NB4 (cell line): Measurements from ENCODE around the gene GALC.

ENCODE experiments used
- CTCF ChIP-seq: IDR thresholded peaks from one replicate; pipeline ENCODE4 v1.5.1; 2012; ENCODE audit warnings: low read depth, low read length
- MAX ChIP-seq: IDR thresholded peaks from 2 replicates; pipeline ENCODE4 v1.6.1; 2011; ENCODE audit warnings: low read depth, low read length
- MYC ChIP-seq: IDR thresholded peaks from 2 replicates; pipeline ENCODE4 v1.6.1; 2011; ENCODE audit warnings: low read depth, low read length
- POLR2A ChIP-seq: IDR thresholded peaks from 2 replicates; pipeline ENCODE4 v1.6.1; 2011; ENCODE audit warnings: mild to moderate bottlenecking; ENCODE audit not compliant: insufficient read length; ENCODE audit errors: extremely low read depth

GRCh38 chr14:88025313-88025712 is 32.3 kb upstream of the GALC start:
- TF ChIP-seq CTCF (no peak), POLR2A (no peak), MAX (no peak), MYC (no peak)
